GM12891 (cell line): Measurements from ENCODE around the gene PRICKLE1.

Experiments
- PAX5 ChIP-seq: IDR thresholded peaks from 2 replicates; pipeline ENCODE4 v1.6.1; 2011; ENCODE audit warnings: low read length, moderate library complexity, mild to moderate bottlenecking; ENCODE audit not compliant: insufficient read depth, severe bottlenecking
- POLR2A ChIP-seq: IDR thresholded peaks from 2 replicates; pipeline ENCODE4 v1.6.1; 2011; ENCODE audit warnings: low read depth, low read length, control low read depth
- POLR2AphosphoS5 ChIP-seq: IDR thresholded peaks from 2 replicates; pipeline ENCODE4 v1.6.1; 2011; ENCODE audit warnings: low read depth, low read length, control low read depth

DNA sequence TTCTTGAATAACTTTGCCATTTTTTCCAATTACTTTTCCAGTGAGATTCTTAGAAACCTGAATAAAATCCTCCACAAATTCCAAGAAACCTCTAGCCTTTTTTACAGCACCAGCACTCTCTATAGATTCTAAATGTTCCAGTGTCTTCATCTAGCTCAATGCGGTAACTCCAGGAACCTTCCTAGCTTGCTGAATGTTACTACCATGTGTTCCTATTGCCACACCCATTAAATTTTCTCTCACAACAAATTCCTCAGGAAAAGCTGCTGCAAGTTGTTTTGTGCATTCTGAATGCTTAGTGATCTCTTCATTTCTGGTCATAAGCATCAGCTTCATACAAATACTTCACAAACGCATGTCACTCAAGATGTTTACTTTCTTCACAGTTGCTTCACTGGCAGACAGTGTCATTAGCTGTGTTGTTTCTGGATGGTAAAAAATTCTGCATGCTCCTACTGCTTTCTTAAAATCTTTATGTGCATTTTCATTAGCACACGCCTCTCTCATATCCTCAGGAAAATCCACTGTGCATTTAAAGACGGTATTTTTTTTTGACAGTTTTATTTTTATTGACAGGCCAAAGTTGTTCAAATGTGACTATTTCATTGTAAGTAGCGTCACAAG, 156.9 kb downstream of the PRICKLE1 start:
- TF ChIP-seq POLR2AphosphoS5 = no peak
- TF ChIP-seq POLR2A = no peak
- TF ChIP-seq PAX5 = no peak
